HG02943 (cell line): ENCODE results near the gene MAK.
"Not testable (repeated sequence)": the region's sequence is repeated elsewhere in the genome, so short reads cannot be mapped to it uniquely, and the experiment has no call there.

Experiments
- ATAC-seq: cut with Tn5 transposase; IDR thresholded peaks from one replicate; pipeline ENCODE4 v1.9.1; 2021; ENCODE audit warnings: mild to moderate bottlenecking, low read depth, moderate library complexity; ENCODE audit not compliant: unreplicated experiment

MAK gene

DNA sequence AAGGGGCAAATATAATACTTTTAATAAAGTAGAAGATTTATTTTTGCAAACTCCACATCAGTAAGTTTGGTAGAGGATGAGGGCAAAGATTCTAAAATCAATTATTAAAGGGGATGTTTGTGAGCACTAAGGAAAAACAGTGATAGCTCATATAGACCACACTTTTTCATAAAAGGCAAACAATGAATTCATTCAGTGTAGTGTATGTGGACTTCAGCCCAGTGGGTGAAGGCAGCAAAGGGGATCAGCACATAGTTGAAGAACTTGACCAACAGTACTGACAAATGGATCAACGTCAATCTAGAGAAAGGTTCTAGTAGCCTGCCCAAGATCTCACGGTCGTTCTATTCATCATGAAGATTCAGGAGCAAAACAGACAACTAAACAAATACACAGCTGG is 45.3 kb downstream of the MAK start:
- no peak for ATAC-seq

DNA sequence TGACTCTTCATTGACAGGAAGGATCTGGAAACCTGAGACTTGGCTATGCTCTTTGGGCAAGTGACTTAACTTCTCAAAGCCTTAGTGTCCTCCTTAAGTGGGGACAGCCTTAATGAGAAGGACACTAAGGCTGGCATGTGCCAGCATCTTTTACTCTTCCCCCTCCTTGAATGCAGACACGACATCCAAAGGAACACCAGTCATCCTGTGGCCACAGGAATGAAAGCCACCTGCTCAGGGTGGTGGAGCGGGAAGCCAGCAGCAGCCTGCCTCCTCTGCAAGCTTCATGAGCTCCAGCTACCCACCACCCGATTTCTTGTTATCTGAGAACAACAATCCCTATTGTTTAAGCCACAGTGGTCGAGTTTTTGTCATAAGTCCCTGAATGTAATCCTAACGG is 46.2 kb downstream of the MAK start:
- ATAC-seq = no peak

DNA sequence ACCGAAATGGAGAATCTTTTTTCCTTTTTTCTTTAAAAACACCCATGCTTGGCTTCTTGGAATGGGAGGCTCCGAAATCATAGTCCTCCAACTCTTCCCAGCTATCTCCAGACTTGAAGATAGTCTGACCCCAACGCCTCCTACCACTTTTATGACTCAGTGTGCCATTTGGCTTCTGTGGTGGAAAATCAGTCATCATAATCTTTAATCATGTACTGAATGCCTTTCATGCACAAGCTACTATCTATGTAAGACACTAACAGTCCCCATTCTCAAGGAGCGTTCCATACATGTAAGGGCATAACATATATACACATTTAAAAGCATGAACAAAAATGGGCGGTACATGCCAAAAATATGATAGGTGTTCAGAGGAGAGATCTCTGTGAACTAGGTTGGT is 46.7 kb downstream of the MAK start:
- ATAC-seq = no peak

DNA sequence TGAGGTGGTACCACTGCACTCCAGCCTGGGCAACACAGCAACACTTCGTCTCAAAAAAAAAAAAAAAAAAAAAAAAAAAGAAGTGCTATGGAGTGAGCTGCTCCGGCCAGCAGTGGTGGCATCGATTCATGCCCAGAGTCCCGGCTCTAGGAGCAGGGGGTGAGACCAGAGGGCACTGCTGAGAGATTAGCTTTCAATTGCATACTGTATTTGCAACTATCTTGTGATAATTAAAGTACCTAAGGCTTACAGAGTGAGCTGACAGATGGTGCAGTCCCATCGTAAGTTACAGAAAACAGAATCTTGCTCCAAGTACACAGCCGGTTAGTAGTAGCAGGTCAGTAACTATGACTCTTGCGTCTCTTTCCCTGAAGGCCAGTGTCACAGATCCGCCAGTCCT is 59.3 kb downstream of the MAK start:
- ATAC-seq = no peak

DNA sequence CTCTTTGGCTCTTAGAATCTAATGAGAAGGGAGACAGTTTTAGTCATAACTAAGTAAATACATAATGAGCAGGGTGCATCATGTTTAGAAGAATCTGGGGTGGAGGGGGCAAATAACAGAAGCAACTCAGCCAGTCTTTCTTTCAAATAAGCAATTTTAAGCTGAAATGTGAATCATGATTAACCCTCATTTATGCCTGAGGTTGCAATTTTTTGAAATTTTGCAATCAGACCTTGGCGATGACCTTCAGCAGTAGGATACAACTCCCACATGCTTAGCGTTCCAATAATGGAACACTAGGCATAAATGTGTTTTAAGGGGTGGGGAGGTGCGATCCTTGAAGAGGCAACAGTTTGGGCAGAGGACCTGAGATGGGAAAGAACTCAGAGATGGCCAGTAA is 60.1 kb downstream of the MAK start:
- ATAC-seq = no peak

- no peak for ATAC-seq
Observed at GRCh38 chr6:10771371-10771894, 66.9 kb downstream of the MAK start.

GRCh38 chr6:10769419-10769818 is 68.9 kb downstream of the MAK start:
- no peak for ATAC-seq

DNA sequence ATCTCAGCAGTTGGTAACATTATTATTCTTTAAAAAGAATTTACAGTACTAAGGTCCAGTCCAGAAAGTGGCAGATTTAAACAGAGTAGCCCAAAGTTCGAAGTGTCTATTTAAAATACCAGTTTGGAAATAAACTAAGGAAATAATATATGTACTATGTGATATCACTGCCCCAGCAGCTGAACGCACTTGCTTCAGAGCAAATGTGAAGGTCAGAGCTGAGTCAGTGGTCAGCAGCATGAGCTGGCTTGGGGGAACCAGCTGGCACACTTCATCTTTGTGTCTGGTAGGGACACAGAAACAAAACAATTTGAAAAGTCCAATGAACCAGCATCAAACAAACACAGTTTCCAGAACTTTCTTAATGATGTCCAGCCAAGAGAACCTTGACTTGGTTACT is 75.3 kb downstream of the MAK start:
- no peak for ATAC-seq

DNA sequence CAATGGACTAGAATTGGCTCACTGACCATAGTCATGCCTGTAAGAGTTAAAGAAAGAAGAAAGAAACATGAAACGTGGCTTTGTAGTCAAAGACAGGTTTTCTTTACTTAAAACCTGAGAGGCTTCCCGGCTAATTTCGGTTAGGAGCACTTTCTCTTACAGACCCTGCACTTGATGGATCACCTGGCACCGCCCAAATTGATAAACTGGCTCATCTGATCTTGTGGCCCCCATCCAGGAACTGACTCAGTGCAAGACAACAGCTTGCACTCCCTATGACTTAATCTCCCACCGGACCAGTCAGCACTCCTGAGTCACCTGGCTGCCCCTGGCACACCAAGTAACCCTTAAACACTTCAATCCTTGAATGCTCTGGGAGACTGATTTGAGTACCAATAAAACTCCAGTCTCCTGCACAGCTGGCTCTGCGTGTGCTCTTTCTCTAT is 78.4 kb downstream of the MAK start:
- ATAC-seq = no peak

GRCh38 chr6:10759312-10759839 is 79.0 kb downstream of the MAK start:
- ATAC-seq = no peak

DNA sequence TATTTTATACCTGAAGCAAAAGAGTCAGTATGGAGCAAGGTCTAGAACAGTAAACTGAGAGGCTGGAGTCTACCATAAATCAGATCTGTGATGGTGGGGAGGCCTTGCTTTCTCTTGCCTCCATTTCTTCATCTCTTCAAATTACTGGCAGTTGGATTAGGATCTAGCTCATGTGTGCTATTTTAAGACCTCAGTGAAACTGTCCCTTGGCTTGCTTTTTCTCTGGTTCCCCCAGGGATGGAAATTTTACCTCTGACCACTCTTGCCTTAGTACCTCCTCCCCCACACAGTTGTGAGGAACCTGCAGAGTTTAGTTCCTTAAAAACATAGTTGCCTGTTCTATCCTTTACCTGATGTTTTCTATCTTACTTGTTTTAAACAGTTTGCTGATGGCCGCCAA is 82.3 kb downstream of the MAK start:
- ATAC-seq = no peak

DNA sequence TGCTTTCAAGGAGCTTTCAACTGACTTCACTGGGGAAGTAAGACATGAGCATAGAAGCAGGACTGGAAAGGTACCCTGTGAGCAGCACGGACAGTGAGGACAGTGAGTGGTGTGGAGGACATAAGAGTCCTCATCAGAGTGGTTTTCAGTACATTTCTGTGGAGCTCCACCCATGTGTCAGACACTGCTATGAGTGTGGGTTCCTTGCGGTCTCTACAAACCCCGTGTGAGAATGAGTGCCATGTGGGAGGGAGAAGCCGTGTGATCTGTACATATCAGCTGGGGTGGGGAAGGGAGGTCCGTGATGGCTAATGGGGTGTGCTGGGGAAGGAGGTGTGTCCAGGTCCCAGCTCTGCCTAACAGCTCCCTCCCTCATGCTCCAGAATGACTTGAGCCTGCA is 86.6 kb downstream of the MAK start:
- ATAC-seq = not testable (repeated sequence)

- ATAC-seq = not testable (repeated sequence)
Observed at GRCh38 chr6:10750568-10750967, 87.8 kb downstream of the MAK start.

DNA sequence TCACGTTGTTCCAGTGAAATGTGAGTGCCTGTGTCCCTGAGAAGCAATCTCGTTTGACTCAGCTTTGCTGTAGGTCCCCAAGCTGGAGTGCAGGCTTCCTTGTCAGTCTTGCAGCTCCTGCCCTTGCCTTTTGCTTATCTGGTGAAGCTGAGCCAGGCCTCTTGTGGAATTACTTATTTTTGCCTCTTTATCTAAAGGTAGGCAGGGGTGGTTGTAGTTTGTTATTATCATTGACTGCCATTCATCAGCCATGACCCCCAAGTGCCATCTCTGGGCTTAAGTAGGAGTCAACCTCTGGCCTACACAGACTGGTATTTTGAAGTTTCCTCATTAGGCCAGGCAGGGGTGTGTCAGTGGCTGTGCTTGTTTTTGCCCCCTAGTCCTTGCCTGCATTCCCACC is 88.6 kb downstream of the MAK start:
- ATAC-seq = no peak

DNA sequence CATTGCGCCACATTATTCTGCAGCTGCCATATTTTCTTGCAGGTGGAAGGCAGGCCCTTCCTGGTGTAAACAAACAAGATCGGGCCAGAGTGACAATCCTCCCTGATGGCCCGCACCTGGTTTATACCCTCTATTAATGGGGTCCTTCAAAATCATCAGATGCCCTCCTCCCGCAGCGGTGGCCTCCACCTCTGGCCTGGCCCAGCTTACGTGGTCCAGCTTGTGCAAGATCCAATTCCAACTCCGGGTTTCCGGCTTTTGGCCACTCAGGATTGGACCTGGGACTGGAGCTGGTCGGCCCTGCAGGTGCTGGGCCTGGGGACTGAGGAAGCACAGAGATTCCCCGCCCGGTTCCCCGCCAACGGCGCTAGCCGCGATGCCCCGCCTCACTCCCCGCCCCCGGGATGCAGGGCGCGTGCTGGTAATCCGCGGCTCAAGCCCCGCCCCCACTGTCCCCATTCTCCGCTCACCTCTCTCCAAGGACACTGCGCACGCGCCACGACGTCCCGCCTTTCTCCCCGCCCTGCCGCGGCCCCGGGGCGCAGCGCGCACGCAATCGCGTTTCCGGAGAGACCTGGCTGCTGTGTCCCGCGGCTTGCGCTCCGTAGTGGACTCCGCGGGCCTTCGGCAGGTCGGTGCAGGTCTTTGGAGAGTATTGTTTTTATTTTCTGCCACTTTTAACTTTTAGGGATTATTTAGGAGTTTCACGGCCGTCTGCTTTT is 90.9 kb downstream of the MAK start, which contains the start of gene TMEM14B:
TMEM14B (plus strand) TSS at position 555 of the 722 bp plus-strand sequence. CDS start 1,441 bp downstream, outside the sequence.
- ATAC-seq = peak; percentile 94

DNA sequence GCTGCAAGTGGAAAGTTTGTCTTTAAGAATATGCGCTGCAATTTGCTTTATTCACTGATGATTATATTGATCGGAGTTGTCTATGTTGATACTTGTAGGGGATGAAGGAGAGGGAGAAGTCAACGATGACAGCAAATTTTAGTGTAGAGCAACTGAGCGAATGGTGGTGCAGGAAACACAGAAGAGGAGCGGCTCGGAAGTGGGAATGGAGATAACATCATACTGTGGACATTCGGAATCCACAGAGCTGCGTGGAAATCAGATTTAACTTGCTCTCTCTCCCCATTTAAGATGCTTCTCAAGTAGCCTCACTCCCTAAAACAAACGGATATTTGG is 91.5 kb downstream of the MAK start:
- ATAC-seq = no peak

DNA sequence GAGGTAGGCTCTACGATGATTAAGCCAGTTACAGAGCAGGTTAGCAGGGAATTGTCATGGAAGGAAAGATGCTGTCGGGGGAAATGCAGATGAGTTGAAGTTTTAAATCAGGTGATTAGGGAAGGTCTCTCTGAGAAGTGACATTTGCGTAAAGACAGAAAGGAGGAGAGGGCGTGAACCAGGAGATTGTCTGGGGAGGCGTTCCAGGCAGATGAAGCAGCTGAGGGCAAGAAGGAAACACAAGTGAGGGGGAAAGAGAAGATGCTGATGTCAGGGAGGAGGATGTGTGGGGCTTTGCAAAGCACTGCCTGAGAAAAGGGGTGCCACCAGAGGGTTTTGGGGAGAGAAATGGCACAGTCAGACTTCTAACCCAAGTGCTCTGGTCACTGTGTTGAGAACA is 93.2 kb downstream of the MAK start:
- no peak for ATAC-seq

DNA sequence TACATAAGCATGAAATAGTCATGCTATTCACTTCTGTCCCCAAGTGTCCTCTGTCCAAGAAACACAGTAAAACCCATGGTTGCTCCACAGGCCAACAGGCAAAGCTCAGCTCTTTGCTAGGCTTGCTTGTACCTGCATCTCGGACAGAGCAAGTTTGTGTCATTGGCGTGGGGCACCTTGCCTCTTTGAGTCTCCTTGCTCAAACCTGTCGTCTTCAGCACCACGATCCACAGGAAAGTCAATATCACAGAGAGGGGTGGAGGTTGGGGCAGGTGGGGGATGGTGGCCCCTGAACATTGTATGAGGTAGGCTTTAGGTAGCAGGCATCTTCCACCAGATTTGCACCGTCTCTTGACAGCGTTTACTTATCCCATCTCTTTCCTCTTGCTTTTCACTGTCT is 94.8 kb downstream of the MAK start:
- ATAC-seq = no peak

DNA sequence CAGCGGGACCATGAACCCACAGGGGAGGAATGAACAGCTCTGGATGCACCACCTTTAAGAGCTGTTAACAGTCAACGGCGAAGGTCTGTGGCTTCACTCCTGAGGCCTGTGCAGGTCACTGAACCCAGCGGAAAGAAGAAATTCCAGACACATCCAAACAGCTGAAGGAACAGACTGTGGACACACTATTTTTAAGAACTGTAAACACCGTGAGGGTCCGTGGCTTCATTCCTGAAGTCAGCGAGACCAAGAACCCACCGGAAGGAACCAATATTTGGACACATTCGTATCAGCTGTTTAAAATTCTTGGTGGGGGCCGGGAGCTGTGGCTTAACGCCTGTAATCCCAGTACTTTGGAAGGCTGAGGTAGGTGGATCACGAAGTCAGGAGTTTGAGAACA is 96.1 kb downstream of the MAK start:
- no peak for ATAC-seq

DNA sequence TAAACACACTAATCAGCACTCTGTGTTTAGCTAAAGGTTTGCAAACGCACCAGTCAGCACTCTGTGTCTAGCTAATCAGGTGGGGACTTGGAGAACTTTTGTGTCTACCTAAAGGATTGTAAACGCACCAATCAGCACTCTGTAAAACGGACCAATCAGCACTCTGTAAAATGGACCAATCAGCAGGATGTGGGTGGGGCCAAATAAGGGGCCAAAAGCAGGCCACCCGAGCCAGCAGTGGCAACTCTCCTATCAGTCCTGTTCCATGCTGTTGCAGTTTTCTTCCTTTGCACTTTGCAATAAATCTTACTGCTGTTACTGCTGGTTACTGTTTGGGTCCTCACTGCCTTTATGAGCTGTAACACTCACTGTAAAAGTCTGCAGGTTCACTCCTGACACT is 96.7 kb downstream of the MAK start:
- not testable (repeated sequence) for ATAC-seq

- ATAC-seq = no peak
Observed at GRCh38 chr6:10740061-10740460, 98.3 kb downstream of the MAK start.

DNA sequence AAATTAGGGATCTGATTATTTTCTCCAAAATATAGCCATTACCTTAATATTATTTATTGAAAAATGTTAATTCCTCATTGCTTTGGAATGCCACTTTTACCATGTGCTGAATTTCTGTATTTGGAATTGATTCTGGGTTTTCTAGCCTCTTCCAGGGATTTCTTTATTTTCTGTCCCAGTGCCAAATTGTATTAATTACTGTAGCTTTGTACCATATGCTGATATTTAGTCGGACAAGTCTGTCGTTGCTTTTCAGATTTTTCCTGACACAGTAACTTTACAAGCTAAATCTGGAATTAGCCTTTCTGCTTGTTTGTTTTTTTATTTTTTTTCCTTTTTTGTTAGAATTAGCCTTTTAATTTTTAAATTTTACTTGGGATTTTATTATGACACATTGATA is 101.6 kb downstream of the MAK start:
- no peak for ATAC-seq
